Gastroesophageal sphincter (tissue), 4 donors: ENCODE results near the gene LYPD1. TPM values are rescaled to one million over a fixed set of nuclear protein-coding genes. Genes with fewer than 3 reads are reported as not detected.

ENCODE experiments used
- ATAC-seq: fragments of 150-250 bp; one replicate; pipeline ENCODE4 v1.9.1; 2016; ENCODE audit warnings: mild to moderate bottlenecking, moderate library complexity
- H3K27ac ChIP-seq, 4 donors: fragments of 200-600 bp; sonication (generic) in 3 of 4; 1 replicate in 3 of 4; 2 replicates in 1 of 4; pipeline ENCODE4 v1.5.1; 2016 to 2019
- H3K27me3 ChIP-seq: fragments of 200-600 bp; sonication (generic); one replicate; pipeline ENCODE4 v1.5.1; 2019
- H3K36me3 ChIP-seq, 2 donors: fragments of 200-600 bp; sonication (generic); one replicate each; pipeline ENCODE4 v1.5.1; 2019; ENCODE audit warnings: control low read depth in 1 of 2
- H3K4me1 ChIP-seq, 3 donors: fragments of 200-600 bp; sonication (generic); 1 replicate in 2 of 3; 2 replicates in 1 of 3; pipeline ENCODE4 v1.5.1; 2016 to 2019; ENCODE audit warnings: control low read depth in 2 of 3
- H3K4me3 ChIP-seq, 2 donors: fragments of 200-600 bp; sonication (generic); one replicate each; pipeline ENCODE4 v1.5.1; 2019; ENCODE audit warnings: mild to moderate bottlenecking in 1 of 2, moderate library complexity in 1 of 2
- H3K9me3 ChIP-seq, 3 donors: fragments of 200-600 bp; sonication (generic); one replicate each; pipeline ENCODE4 v1.5.1; 2017 to 2019; ENCODE audit warnings: control low read depth in 2 of 3
- CTCF ChIP-seq, 4 experiments: fragments of 200-600 bp in 2 of 4; fragments of 450-650 bp in 2 of 4; sonication (generic) in 1 of 4; IDR thresholded peaks; one replicate each; pipeline ENCODE4 v1.5.1; 2017 to 2019; ENCODE audit warnings: antibody characterized with exemption in 4 of 4, mild to moderate bottlenecking in 2 of 4, moderate library complexity in 2 of 4
- EP300 ChIP-seq: sonication (generic); formaldehyde crosslinking; IDR thresholded peaks from one replicate; pipeline ENCODE4 v1.6.1; 2017; ENCODE audit warnings: antibody characterized with exemption, mild to moderate bottlenecking
- POLR2A ChIP-seq, 2 donors: fragments of 450-650 bp; IDR thresholded peaks; one replicate each; pipeline ENCODE4 v1.6.1; 2017; ENCODE audit warnings: antibody characterized with exemption in 2 of 2, mild to moderate bottlenecking in 2 of 2, moderate library complexity in 1 of 2
- POLR2AphosphoS5 ChIP-seq: sonication (generic); formaldehyde crosslinking; IDR thresholded peaks from one replicate; pipeline ENCODE4 v1.6.1; 2017; ENCODE audit warnings: antibody characterized with exemption
- WGBS, 2 donors: methylation state at CpG; one replicate each; pipeline ENCODE4 v1.1.5; 2018; ENCODE audit warnings: low coverage in 1 of 2; 5-methylcytosine and 5-hydroxymethylcytosine counted together
- total RNA-seq, 4 donors: library from RNA; depleted of rRNA; stranded (reverse); fragments of >200 nt; gene quantifications; one replicate each; pipeline ENCODE4 v1.1.0, GENCODE V29; 2016

Gene LYPD1
- total RNA-seq, 4 donors from 2014 or later = 0.62 to 4.2 (median 1.1) TPM; not detected in 1

- TF ChIP-seq POLR2A (IDR thresholded peaks at IDR 0.05) (no peak), EP300 (no peak), CTCF (IDR thresholded peaks at IDR 0.05) (no peak), POLR2AphosphoS5 (no peak)
- Histone ChIP-seq H3K27ac (no peak overlapping the region), H3K4me1 (peaks cover 0 to 13% (median 0%) of the 10 kb centered on the region in 3 donors), H3K9me3 (no peaks in the 10 kb centered on the region), H3K4me3 (no peak overlapping the region), H3K27me3 (no peaks in the 10 kb centered on the region), H3K36me3 (no peaks in the 10 kb centered on the region)
- ATAC-seq = no peak
- 81 to 83% methylated on average over 2 to 5 of the region's 5 CpGs for WGBS, 2 donors
Observed at GRCh38 chr2:132638313-132639040, 31.5 kb downstream of the LYPD1 start.

- ATAC-seq = no peak
- Histone ChIP-seq H3K27ac (no peak overlapping the region), H3K27me3 (no peaks in the 10 kb centered on the region), H3K9me3 (no peaks in the 10 kb centered on the region), H3K36me3 (no peaks in the 10 kb centered on the region), H3K4me3 (no peak overlapping the region), H3K4me1 (peaks cover 3 to 30% (median 5%) of the 10 kb centered on the region in 3 donors)
- 40% methylated on average over 1 of the region's 1 CpG; no CpG with 5 or more reads in 1 of the 2 donors for WGBS, 2 donors
- TF ChIP-seq EP300 (no peak), CTCF (IDR thresholded peaks at IDR 0.05) (no peak), POLR2A (IDR thresholded peaks at IDR 0.05) (no peak), POLR2AphosphoS5 (no peak)
Observed at GRCh38 chr2:132636346-132636745, 33.7 kb downstream of the LYPD1 start.

- Histone ChIP-seq H3K4me1 (peaks cover 3 to 33% (median 5%) of the 10 kb centered on the region in 3 donors), H3K27me3 (no peaks in the 10 kb centered on the region), H3K9me3 (no peaks in the 10 kb centered on the region), H3K36me3 (no peaks in the 10 kb centered on the region), H3K4me3 (no peak overlapping the region), H3K27ac (no peak overlapping the region)
- ATAC-seq = no peak
- no peak for TF ChIP-seq EP300
- no peak for TF ChIP-seq CTCF (IDR thresholded peaks at IDR 0.05)
- TF ChIP-seq POLR2A (IDR thresholded peaks at IDR 0.05) = no peak
- TF ChIP-seq POLR2AphosphoS5 = no peak
- 95 to 100% methylated on average over 2 of the region's 2 CpGs for WGBS, 2 donors
Observed at GRCh38 chr2:132633635-132634034, 36.4 kb downstream of the LYPD1 start.

GRCh38 chr2:132632000-132632649 is 37.9 kb downstream of the LYPD1 start:
- ATAC-seq = no peak
- no peak overlapping the region for H3K27ac ChIP-seq
- H3K4me3 ChIP-seq = no peak overlapping the region
- H3K27me3 ChIP-seq = no peaks in the 10 kb centered on the region
- TF ChIP-seq POLR2A (IDR thresholded peaks at IDR 0.05) (no peak), EP300 (no peak), CTCF (IDR thresholded peaks at IDR 0.05) (no peak), POLR2AphosphoS5 (no peak)
- 15 to 35% methylated on average over 4 to 5 of the region's 6 CpGs for WGBS, 2 donors
- H3K4me1 ChIP-seq = peaks cover 3 to 32% (median 5%) of the 10 kb centered on the region in 3 donors
- H3K36me3 ChIP-seq = no peaks in the 10 kb centered on the region
- no peaks in the 10 kb centered on the region for H3K9me3 ChIP-seq

GRCh38 chr2:132627536-132627935 is 42.5 kb downstream of the LYPD1 start:
- TF ChIP-seq CTCF (IDR thresholded peaks at IDR 0.05) = no peak
- no peak for TF ChIP-seq POLR2A (IDR thresholded peaks at IDR 0.05)
- no peak for TF ChIP-seq POLR2AphosphoS5
- no peak for TF ChIP-seq EP300
- H3K4me3 ChIP-seq = no peak overlapping the region
- no peaks in the 10 kb centered on the region for H3K9me3 ChIP-seq
- H3K27ac ChIP-seq = no peak overlapping the region
- WGBS, 2 donors = 56 to 75% methylated on average over 1 to 2 of the region's 3 CpGs
- H3K4me1 ChIP-seq = peaks cover 3 to 15% (median 5%) of the 10 kb centered on the region in 3 donors
- H3K36me3 ChIP-seq = no peaks in the 10 kb centered on the region
- no peaks in the 10 kb centered on the region for H3K27me3 ChIP-seq
- ATAC-seq = no peak
